HEK293T (cell line): ENCODE data around the gene PARP3.

Experiments
- CTCF ChIA-PET: fragments of 350-600 bp; formaldehyde crosslinking; extraction: SDS; loops from one replicate; lab custom pipeline; 2021; ENCODE audit warnings: antibody characterized with exemption, inconsistent platforms; lab: Yijun Ruan, JAX
- POLR2A ChIA-PET: fragments of 350-600 bp; formaldehyde crosslinking; extraction: SDS; loops from one replicate; lab custom pipeline; 2020; ENCODE audit warnings: antibody characterized with exemption, inconsistent platforms; lab: Yijun Ruan, JAX
- DNase-seq: peaks from one replicate; pipeline ENCODE4 v3.0.0; 2012; ENCODE audit warnings: mixed read lengths; ENCODE audit errors: extremely low spot score
- ARNT ChIP-seq: fragments of 450-650 bp; IDR thresholded peaks from 2 replicates; pipeline ENCODE4 v1.6.1; 2017; ENCODE audit warnings: mild to moderate bottlenecking
- BHLHE40 ChIP-seq: fragments of 450-650 bp; IDR thresholded peaks from 2 replicates; pipeline ENCODE4 v1.6.1; 2016; ENCODE audit warnings: mild to moderate bottlenecking, moderate library complexity, borderline replicate concordance
- CTBP1 ChIP-seq: fragments of 450-650 bp; IDR thresholded peaks from 2 replicates; pipeline ENCODE4 v1.6.1; 2016; ENCODE audit warnings: borderline replicate concordance
- ELF4 ChIP-seq: fragments of 450-650 bp; IDR thresholded peaks from 2 replicates; pipeline ENCODE4 v1.6.1; 2017; ENCODE audit warnings: antibody characterized with exemption
- FOXA1 ChIP-seq: fragments of 450-650 bp; IDR thresholded peaks from 2 replicates; pipeline ENCODE4 v1.6.1; 2016; ENCODE audit warnings: mild to moderate bottlenecking
- FOXK2 ChIP-seq: fragments of 450-650 bp; IDR thresholded peaks from 2 replicates; pipeline ENCODE4 v1.6.1; 2016; ENCODE audit warnings: mild to moderate bottlenecking
- FOXM1 ChIP-seq: fragments of 450-650 bp; IDR thresholded peaks from 2 replicates; pipeline ENCODE4 v1.6.1; 2017; ENCODE audit warnings: mild to moderate bottlenecking, borderline replicate concordance
- HDGF ChIP-seq: fragments of 450-650 bp; IDR thresholded peaks from 2 replicates; pipeline ENCODE4 v1.6.1; 2017; ENCODE audit warnings: antibody characterized with exemption, borderline replicate concordance
- L3MBTL2 ChIP-seq: fragments of 450-650 bp; conservative IDR thresholded peaks from 2 replicates; pipeline ENCODE4 v1.6.1; 2016; ENCODE audit warnings: mild to moderate bottlenecking
- LEF1 ChIP-seq: fragments of 450-650 bp; IDR thresholded peaks from 2 replicates; pipeline ENCODE4 v1.6.1; 2017; ENCODE audit warnings: mild to moderate bottlenecking, borderline replicate concordance
- NFRKB ChIP-seq: fragments of 450-650 bp; IDR thresholded peaks from 2 replicates; pipeline ENCODE4 v1.6.1; 2016; ENCODE audit warnings: mild to moderate bottlenecking, moderate library complexity
- PKNOX1 ChIP-seq: fragments of 450-650 bp; IDR thresholded peaks from 2 replicates; pipeline ENCODE4 v1.6.1; 2016
- SP1 ChIP-seq: fragments of 450-650 bp; IDR thresholded peaks from 2 replicates; pipeline ENCODE4 v1.6.1; 2017
- SUZ12 ChIP-seq: fragments of 450-650 bp; IDR thresholded peaks from 2 replicates; pipeline ENCODE4 v1.6.1; 2016; ENCODE audit warnings: mild to moderate bottlenecking
- TARDBP ChIP-seq: fragments of 450-650 bp; IDR thresholded peaks from 2 replicates; pipeline ENCODE4 v1.6.1; 2016
- ZNF384 ChIP-seq: fragments of 450-650 bp; IDR thresholded peaks from 2 replicates; pipeline ENCODE4 v1.6.1; 2016

PARP3 gene

GRCh38 chr3:51966922-51967383, 24.8 kb downstream of the PARP3 start:
- POLR2A ChIA-PET = interaction anchor here (0.7 to 5.2 kb wide), 4 partner anchors 8 to 25 kb away, joined by 3 to 39 read pairs (median 5); partner anchors contain the start of genes ABHD14A, PARP3 and RRP9
- CTCF ChIA-PET = no interaction called here
- no peak for DNase-seq
- no peak for TF ChIP-seq L3MBTL2
- no peak for TF ChIP-seq BHLHE40
- no peak for TF ChIP-seq ZNF384
- TF ChIP-seq TARDBP = no peak
- no peak for TF ChIP-seq FOXK2
- no peak for TF ChIP-seq SUZ12
- no peak for TF ChIP-seq NFRKB
- no peak for TF ChIP-seq HDGF
- no peak for TF ChIP-seq PKNOX1
- TF ChIP-seq FOXA1 = no peak
- TF ChIP-seq CTBP1 = no peak
- no peak for TF ChIP-seq ARNT
- TF ChIP-seq LEF1 = no peak
- TF ChIP-seq ELF4 = no peak
- no peak for TF ChIP-seq FOXM1
- TF ChIP-seq SP1 = no peak

DNA sequence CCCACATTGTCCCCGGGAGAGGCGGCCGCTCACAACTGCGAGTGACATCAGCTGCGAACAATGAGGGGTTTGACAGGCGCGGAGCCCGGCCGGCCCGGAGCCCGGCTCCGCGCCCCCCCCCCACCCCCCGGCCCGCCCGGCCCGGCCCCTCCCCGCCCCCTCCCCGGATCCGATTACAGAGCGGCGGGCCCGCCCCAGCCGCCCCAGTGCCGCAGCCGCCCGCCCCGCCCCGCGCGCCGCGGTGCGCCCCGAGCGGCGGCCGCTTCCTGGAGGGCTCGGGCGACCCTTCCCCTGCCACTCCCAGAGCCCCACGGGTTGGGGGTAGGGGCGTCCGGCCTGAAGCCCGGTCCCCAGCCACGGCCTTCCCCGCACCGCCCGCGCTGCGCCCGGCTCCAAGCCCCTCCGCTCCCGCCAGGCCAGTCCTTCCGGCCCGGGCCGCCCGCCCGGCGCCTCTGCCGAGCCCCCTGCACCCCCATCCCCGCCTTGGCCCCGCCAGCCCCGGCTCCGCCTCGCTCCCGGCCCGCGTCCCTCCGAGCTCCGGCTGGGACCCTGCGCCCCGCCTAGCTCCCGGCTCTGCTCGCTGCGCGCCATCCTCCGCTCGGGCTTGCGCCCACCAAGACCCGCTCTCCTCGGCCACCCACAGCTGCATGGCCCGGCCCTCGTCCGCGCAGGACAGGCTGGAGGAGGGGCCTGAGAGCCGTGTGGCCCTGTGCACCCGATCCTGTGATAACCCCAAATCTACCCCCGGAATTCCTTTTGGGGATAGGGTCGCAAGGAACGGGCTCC, 25.4 kb downstream of the PARP3 start, which contains the start of gene PCBP4:
Gene PCBP4, minus strand, starts transcription at position 71 of the 786 bp plus-strand sequence. CDS start 6,214 bp downstream, outside the sequence.
- ChIA-PET POLR2A (interaction anchor here (0.7 to 5.2 kb wide), 7 partner anchors 8 to 143 kb away, joined by 3 to 39 read pairs (median 4); partner anchors contain the start of genes ABHD14A, PARP3, RPL29 and RRP9), CTCF (no interaction called here)
- TF ChIP-seq FOXM1 (no peak), ELF4 (no peak), TARDBP (no peak), FOXK2 (no peak), CTBP1 (no peak), LEF1 (no peak), PKNOX1 (no peak), FOXA1 (no peak), ZNF384 (no peak), SP1 (no peak)
- DNase-seq = peak; percentile 58

DNA sequence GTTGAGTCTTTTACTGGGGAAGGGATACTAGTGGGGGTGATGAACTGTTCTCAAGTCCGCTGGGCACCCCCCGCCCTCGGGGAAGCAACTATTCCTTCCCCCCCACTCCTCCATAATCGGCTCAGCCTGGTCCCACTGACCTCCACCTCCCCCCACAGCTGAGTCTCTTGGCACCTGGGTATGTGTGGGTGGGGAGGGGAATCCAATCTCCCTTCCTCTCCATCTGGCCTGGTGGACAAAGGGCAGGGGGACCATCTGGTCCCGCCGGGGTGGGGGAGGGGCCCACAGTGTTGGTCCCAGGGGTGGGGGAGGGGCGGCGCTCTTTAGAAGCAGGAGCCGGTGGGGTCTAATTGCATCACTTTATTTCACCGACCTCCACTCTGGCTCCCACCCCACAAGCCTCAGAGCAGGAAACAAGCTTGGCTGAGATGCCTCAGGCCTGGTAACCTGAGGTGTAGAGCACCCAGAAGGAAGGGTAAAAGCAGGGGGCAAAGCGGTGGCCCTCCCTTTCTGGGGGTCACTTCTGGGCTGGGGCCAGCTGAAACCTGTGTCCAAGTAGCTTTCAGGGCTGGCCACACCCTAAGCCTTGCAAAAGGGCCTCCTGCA, 26.1 kb downstream of the PARP3 start:
- ChIA-PET CTCF (no interaction called here), POLR2A (interaction anchor here (0.6 to 5.2 kb wide), 9 partner anchors 15 to 259 kb away, joined by 3 to 39 read pairs (median 4); partner anchors contain the start of genes PARP3, RPL29 and RRP9)
- TF ChIP-seq ARNT (no peak), ELF4 (no peak), BHLHE40 (no peak), L3MBTL2 (no peak), HDGF (no peak), FOXK2 (no peak), SUZ12 (no peak), FOXM1 (no peak), TARDBP (no peak), FOXA1 (no peak), SP1 (no peak), CTBP1 (no peak), LEF1 (no peak)
- DNase-seq = no peak

DNA sequence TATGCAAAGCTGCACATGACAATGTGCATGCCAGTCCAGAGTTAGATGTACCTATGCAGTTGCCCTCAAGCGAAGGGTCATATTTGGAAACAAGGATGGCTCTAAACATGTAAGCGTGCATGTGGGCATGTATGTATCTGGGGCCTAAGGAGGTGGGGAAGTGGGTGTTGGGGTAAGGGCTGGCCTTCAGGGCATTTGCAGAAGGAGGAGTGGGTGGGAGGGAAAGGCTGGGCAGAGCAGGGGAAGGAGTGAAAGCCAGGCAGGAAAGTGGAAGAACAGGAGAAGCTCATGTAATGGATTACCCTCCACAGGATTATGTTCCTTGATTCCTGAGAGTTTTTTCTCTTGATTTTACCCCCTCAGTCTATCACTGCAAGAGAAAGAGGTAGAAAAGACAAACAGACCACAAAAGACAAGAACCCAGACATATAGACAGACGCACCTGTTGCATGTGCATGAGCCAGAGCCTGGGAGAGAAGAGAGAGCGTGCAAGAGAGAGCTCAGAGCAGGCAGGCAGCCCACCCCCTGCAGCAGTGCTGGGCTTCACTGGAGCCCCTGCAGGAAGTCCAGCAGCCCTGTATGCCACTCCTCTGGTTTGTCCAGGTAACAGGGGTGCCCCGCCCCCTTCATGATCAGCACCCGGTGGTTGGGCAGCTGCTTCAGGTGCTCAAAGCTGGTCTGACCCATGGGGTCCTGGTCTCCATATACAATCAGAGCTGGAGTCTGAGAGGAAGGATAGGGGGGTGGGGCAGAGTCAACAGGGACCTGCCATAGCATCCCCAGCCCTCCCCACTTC, 26.9 kb downstream of the PARP3 start:
- TF ChIP-seq TARDBP (no peak), NFRKB (no peak), BHLHE40 (no peak), LEF1 (no peak), L3MBTL2 (no peak), SP1 (no peak), PKNOX1 (no peak), SUZ12 (no peak), CTBP1 (no peak), ELF4 (no peak), ARNT (no peak), HDGF (no peak)
- ChIA-PET POLR2A (interaction anchor here (1.0 to 5.2 kb wide), 7 partner anchors 9 to 27 kb away, joined by 3 to 39 read pairs (median 5); partner anchors contain the start of genes ACY1, PARP3, RPL29 and RRP9), CTCF (interaction anchor here (0.6 kb wide), 1 partner anchor 27 kb away, joined by 3 read pairs; the partner anchor contains the start of gene PARP3)
- DNase-seq = no peak

DNA sequence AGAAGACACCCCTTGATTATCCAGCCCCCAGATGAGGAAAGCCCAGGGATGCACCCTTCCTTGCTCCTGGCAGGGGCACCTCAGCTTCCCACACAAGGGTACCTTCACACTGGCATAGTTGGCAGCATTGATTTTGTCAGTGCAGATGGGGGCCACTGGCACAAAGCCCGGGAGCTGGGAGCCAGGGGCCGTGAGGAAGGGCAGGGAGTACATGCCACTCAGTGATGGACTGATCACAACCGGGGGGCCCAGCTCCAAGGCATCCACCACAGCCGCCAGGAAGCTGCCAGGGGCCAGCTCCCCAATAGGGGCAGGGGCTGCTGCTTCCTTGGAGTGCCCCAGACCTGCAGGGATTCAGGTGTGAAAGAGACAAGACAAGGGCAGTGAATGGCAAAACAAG, 27.7 kb downstream of the PARP3 start:
- TF ChIP-seq PKNOX1 (no peak), CTBP1 (no peak), FOXK2 (no peak), L3MBTL2 (no peak), NFRKB (no peak), ZNF384 (no peak), SUZ12 (no peak)
- no peak for DNase-seq
- ChIA-PET CTCF (interaction anchor here (0.6 to 0.7 kb wide), 2 partner anchors 27 to 33 kb away, joined by 3 to 5 read pairs; partner anchors contain the start of gene PARP3), POLR2A (interaction anchor here (1.0 to 5.2 kb wide), 6 partner anchors 7 to 28 kb away, joined by 3 to 39 read pairs (median 7); partner anchors contain the start of genes ACY1, PARP3, RPL29 and RRP9)
